ENCODE data around the gene OGG1. TPM values are rescaled to one million over a fixed set of nuclear protein-coding genes. Genes with fewer than 3 reads are reported as not detected.

The OGG1 gene
- polyA plus RNA-seq, 2 donors, result 7.7 to 9.0 TPM

GRCh38 chr3:9739181-9739580, 10.6 kb upstream of the OGG1 start:
- H3K4me1 ChIP-seq (ENCODE audit: control insufficient read depth in 2 of 2, insufficient read depth in 2 of 2, low read length in 1 of 2), result peaks cover 0 to 7% of the 10 kb centered on the region in 2 donors
- H3K36me3 ChIP-seq (ENCODE audit: control insufficient read depth in 2 of 2, insufficient read depth in 2 of 2, low read length in 1 of 2), result peaks cover 41 to 51% of the 10 kb centered on the region in 2 donors
- 94 to 96% methylated on average over 15 of the region's 15 CpGs for WGBS, 2 donors
- no peak overlapping the region for H3K4me3 ChIP-seq (ENCODE audit: low read depth in 1 of 2, low read length in 2 of 2)
- H3K9me3 ChIP-seq (ENCODE audit: control insufficient read depth in 2 of 2, insufficient read depth in 1 of 2, low read depth in 1 of 2, low read length in 1 of 2), result no peaks in the 10 kb centered on the region
- H3K27me3 ChIP-seq (ENCODE audit: control insufficient read depth in 1 of 2, insufficient read depth in 2 of 2, low read length in 2 of 2), result no peaks in the 10 kb centered on the region
- no peak overlapping the region for H3K27ac ChIP-seq (ENCODE audit: low read depth in 2 of 2, low read length in 1 of 2)

GRCh38 chr3:9742560-9742959, 7.2 kb upstream of the OGG1 start:
- H3K4me3 ChIP-seq (ENCODE audit: low read depth in 1 of 2, low read length in 2 of 2), result no peak overlapping the region
- no peak overlapping the region for H3K27ac ChIP-seq (ENCODE audit: low read depth in 2 of 2, low read length in 1 of 2)
- peaks cover 45 to 69% of the 10 kb centered on the region in 2 donors for H3K36me3 ChIP-seq (ENCODE audit: control insufficient read depth in 2 of 2, insufficient read depth in 2 of 2, low read length in 1 of 2)
- H3K9me3 ChIP-seq (ENCODE audit: control insufficient read depth in 2 of 2, insufficient read depth in 1 of 2, low read depth in 1 of 2, low read length in 1 of 2), result no peaks in the 10 kb centered on the region
- peaks cover 0 to 2% of the 10 kb centered on the region in 2 donors for H3K4me1 ChIP-seq (ENCODE audit: control insufficient read depth in 2 of 2, insufficient read depth in 2 of 2, low read length in 1 of 2)
- no peaks in the 10 kb centered on the region for H3K27me3 ChIP-seq (ENCODE audit: control insufficient read depth in 1 of 2, insufficient read depth in 2 of 2, low read length in 2 of 2)
- WGBS, 2 donors, result 95 to 100% methylated on average over 1 of the region's 1 CpG

- Histone ChIP-seq H3K4me3 (ENCODE audit: low read depth in 1 of 2, low read length in 2 of 2) (no peak overlapping the region), H3K27me3 (ENCODE audit: control insufficient read depth in 1 of 2, insufficient read depth in 2 of 2, low read length in 2 of 2) (no peaks in the 10 kb centered on the region), H3K4me1 (ENCODE audit: control insufficient read depth in 2 of 2, insufficient read depth in 2 of 2, low read length in 1 of 2) (peaks cover 0 to 2% of the 10 kb centered on the region in 2 donors), H3K9me3 (ENCODE audit: control insufficient read depth in 2 of 2, insufficient read depth in 1 of 2, low read depth in 1 of 2, low read length in 1 of 2) (no peaks in the 10 kb centered on the region), H3K27ac (ENCODE audit: low read depth in 2 of 2, low read length in 1 of 2) (no peak overlapping the region), H3K36me3 (ENCODE audit: control insufficient read depth in 2 of 2, insufficient read depth in 2 of 2, low read length in 1 of 2) (peaks cover 45 to 63% of the 10 kb centered on the region in 2 donors)
- WGBS, 2 donors, result 95 to 97% methylated on average over 18 of the region's 18 CpGs
Measured at GRCh38 chr3:9743548-9743947, 6.2 kb upstream of the OGG1 start.

- peaks cover 45 to 58% of the 10 kb centered on the region in 2 donors for H3K36me3 ChIP-seq (ENCODE audit: control insufficient read depth in 2 of 2, insufficient read depth in 2 of 2, low read length in 1 of 2)
- H3K9me3 ChIP-seq (ENCODE audit: control insufficient read depth in 2 of 2, insufficient read depth in 1 of 2, low read depth in 1 of 2, low read length in 1 of 2), result no peaks in the 10 kb centered on the region
- H3K4me1 ChIP-seq (ENCODE audit: control insufficient read depth in 2 of 2, insufficient read depth in 2 of 2, low read length in 1 of 2), result peaks cover under 1 to 1% of the 10 kb centered on the region in 2 donors
- WGBS, 2 donors, result 96 to 98% methylated on average over 12 to 13 of the region's 13 CpGs
- H3K27me3 ChIP-seq (ENCODE audit: control insufficient read depth in 1 of 2, insufficient read depth in 2 of 2, low read length in 2 of 2), result no peaks in the 10 kb centered on the region
- H3K4me3 ChIP-seq (ENCODE audit: low read depth in 1 of 2, low read length in 2 of 2), result no peak overlapping the region
- no peak overlapping the region for H3K27ac ChIP-seq (ENCODE audit: low read depth in 2 of 2, low read length in 1 of 2)
Measured at GRCh38 chr3:9744162-9744561, 5.6 kb upstream of the OGG1 start.

- H3K4me1 ChIP-seq (ENCODE audit: control insufficient read depth in 2 of 2, insufficient read depth in 2 of 2, low read length in 1 of 2), result peaks cover under 1 to 2% of the 10 kb centered on the region in 2 donors
- no peaks in the 10 kb centered on the region for H3K27me3 ChIP-seq (ENCODE audit: control insufficient read depth in 1 of 2, insufficient read depth in 2 of 2, low read length in 2 of 2)
- H3K4me3 ChIP-seq (ENCODE audit: low read depth in 1 of 2, low read length in 2 of 2), result no peak overlapping the region
- H3K27ac ChIP-seq (ENCODE audit: low read depth in 2 of 2, low read length in 1 of 2), result no peak overlapping the region
- peaks cover 35 to 49% of the 10 kb centered on the region in 2 donors for H3K36me3 ChIP-seq (ENCODE audit: control insufficient read depth in 2 of 2, insufficient read depth in 2 of 2, low read length in 1 of 2)
- H3K9me3 ChIP-seq (ENCODE audit: control insufficient read depth in 2 of 2, insufficient read depth in 1 of 2, low read depth in 1 of 2, low read length in 1 of 2), result no peaks in the 10 kb centered on the region
- 95 to 96% methylated on average over 12 of the region's 12 CpGs for WGBS, 2 donors
Measured at GRCh38 chr3:9745521-9745920, 4.2 kb upstream of the OGG1 start.

GRCh38 chr3:9746330-9746729, 3.4 kb upstream of the OGG1 start:
- Histone ChIP-seq H3K36me3 (ENCODE audit: control insufficient read depth in 2 of 2, insufficient read depth in 2 of 2, low read length in 1 of 2) (peaks cover 30 to 45% of the 10 kb centered on the region in 2 donors), H3K9me3 (ENCODE audit: control insufficient read depth in 2 of 2, insufficient read depth in 1 of 2, low read depth in 1 of 2, low read length in 1 of 2) (no peaks in the 10 kb centered on the region), H3K4me3 (ENCODE audit: low read depth in 1 of 2, low read length in 2 of 2) (no peak overlapping the region), H3K27ac (ENCODE audit: low read depth in 2 of 2, low read length in 1 of 2) (no peak overlapping the region), H3K27me3 (ENCODE audit: control insufficient read depth in 1 of 2, insufficient read depth in 2 of 2, low read length in 2 of 2) (no peaks in the 10 kb centered on the region), H3K4me1 (ENCODE audit: control insufficient read depth in 2 of 2, insufficient read depth in 2 of 2, low read length in 1 of 2) (peaks cover 2 to 6% of the 10 kb centered on the region in 2 donors)
- 68 to 70% methylated on average over 5 of the region's 5 CpGs for WGBS, 2 donors

GRCh38 chr3:9747267-9747666, 2.5 kb upstream of the OGG1 start:
- H3K27ac ChIP-seq (ENCODE audit: low read depth in 2 of 2, low read length in 1 of 2), result no peak overlapping the region
- H3K4me1 ChIP-seq (ENCODE audit: control insufficient read depth in 2 of 2, insufficient read depth in 2 of 2, low read length in 1 of 2), result peaks cover 2 to 11% of the 10 kb centered on the region in 2 donors
- WGBS, 2 donors, result 90% methylated on average over 8 of the region's 8 CpGs
- H3K36me3 ChIP-seq (ENCODE audit: control insufficient read depth in 2 of 2, insufficient read depth in 2 of 2, low read length in 1 of 2), result peaks cover 28 to 39% of the 10 kb centered on the region in 2 donors
- no peaks in the 10 kb centered on the region for H3K27me3 ChIP-seq (ENCODE audit: control insufficient read depth in 1 of 2, insufficient read depth in 2 of 2, low read length in 2 of 2)
- H3K4me3 ChIP-seq (ENCODE audit: low read depth in 1 of 2, low read length in 2 of 2), result no peak overlapping the region
- H3K9me3 ChIP-seq (ENCODE audit: control insufficient read depth in 2 of 2, insufficient read depth in 1 of 2, low read depth in 1 of 2, low read length in 1 of 2), result no peaks in the 10 kb centered on the region

GRCh38 chr3:9748031-9748430, 1.7 kb upstream of the OGG1 start:
- H3K9me3 ChIP-seq (ENCODE audit: control insufficient read depth in 2 of 2, insufficient read depth in 1 of 2, low read depth in 1 of 2, low read length in 1 of 2), result no peaks in the 10 kb centered on the region
- whole genome bisulfite sequencing, 2 donors, result 94 to 96% methylated on average over 2 of the region's 2 CpGs
- H3K4me1 ChIP-seq (ENCODE audit: control insufficient read depth in 2 of 2, insufficient read depth in 2 of 2, low read length in 1 of 2), result peaks cover 2 to 11% of the 10 kb centered on the region in 2 donors
- no peak overlapping the region for H3K27ac ChIP-seq (ENCODE audit: low read depth in 2 of 2, low read length in 1 of 2)
- no peak overlapping the region for H3K4me3 ChIP-seq (ENCODE audit: low read depth in 1 of 2, low read length in 2 of 2)
- H3K36me3 ChIP-seq (ENCODE audit: control insufficient read depth in 2 of 2, insufficient read depth in 2 of 2, low read length in 1 of 2), result peaks cover 20 to 33% of the 10 kb centered on the region in 2 donors
- H3K27me3 ChIP-seq (ENCODE audit: control insufficient read depth in 1 of 2, insufficient read depth in 2 of 2, low read length in 2 of 2), result no peaks in the 10 kb centered on the region

- Histone ChIP-seq H3K4me1 (ENCODE audit: control insufficient read depth in 2 of 2, insufficient read depth in 2 of 2, low read length in 1 of 2) (peaks cover 2 to 11% of the 10 kb centered on the region in 2 donors), H3K27me3 (ENCODE audit: control insufficient read depth in 1 of 2, insufficient read depth in 2 of 2, low read length in 2 of 2) (no peaks in the 10 kb centered on the region), H3K4me3 (ENCODE audit: low read depth in 1 of 2, low read length in 2 of 2) (peak overlapping the region; percentile 58 to 61), H3K27ac (ENCODE audit: low read depth in 2 of 2, low read length in 1 of 2) (peak overlapping the region; percentile 94 to 96), H3K9me3 (ENCODE audit: control insufficient read depth in 2 of 2, insufficient read depth in 1 of 2, low read depth in 1 of 2, low read length in 1 of 2) (no peaks in the 10 kb centered on the region), H3K36me3 (ENCODE audit: control insufficient read depth in 2 of 2, insufficient read depth in 2 of 2, low read length in 1 of 2) (peaks cover 9 to 25% of the 10 kb centered on the region in 2 donors)
- 7 to 8% methylated on average over 19 of the region's 19 CpGs for WGBS, 2 donors
Measured at GRCh38 chr3:9749296-9749644, 482 bp upstream of the OGG1 start.

GRCh38 chr3:9750556-9751411, 1.0 kb downstream of the OGG1 start:
- Histone ChIP-seq H3K4me3 (ENCODE audit: low read depth in 1 of 2, low read length in 2 of 2) (peak overlapping the region; percentile 58 to 61), H3K36me3 (ENCODE audit: control insufficient read depth in 2 of 2, insufficient read depth in 2 of 2, low read length in 1 of 2) (peaks cover 5 to 14% of the 10 kb centered on the region in 2 donors), H3K4me1 (ENCODE audit: control insufficient read depth in 2 of 2, insufficient read depth in 2 of 2, low read length in 1 of 2) (peaks cover 2 to 15% of the 10 kb centered on the region in 2 donors), H3K9me3 (ENCODE audit: control insufficient read depth in 2 of 2, insufficient read depth in 1 of 2, low read depth in 1 of 2, low read length in 1 of 2) (no peaks in the 10 kb centered on the region), H3K27ac (ENCODE audit: low read depth in 2 of 2, low read length in 1 of 2) (peak overlapping the region; percentile 94 to 96), H3K27me3 (ENCODE audit: control insufficient read depth in 1 of 2, insufficient read depth in 2 of 2, low read length in 2 of 2) (no peaks in the 10 kb centered on the region)
- 37 to 38% methylated on average over 17 of the region's 17 CpGs for WGBS, 2 donors
